Breast epithelium (tissue), 3 donors: ENCODE measurements around the gene CYB5A.

ENCODE experiments used
- POLR2A ChIP-seq: fragments of 450-650 bp; IDR thresholded peaks from one replicate; pipeline ENCODE4 v1.6.1; 2016; ENCODE audit warnings: antibody characterized with exemption, mild to moderate bottlenecking, moderate library complexity
- POLR2AphosphoS5 ChIP-seq, 3 donors: sonication (generic); formaldehyde crosslinking; IDR thresholded peaks; one replicate each; pipeline ENCODE4 v1.6.1; 2017; ENCODE audit warnings: antibody characterized with exemption in 3 of 3

GRCh38 chr18:74230922-74231714 lies 60.6 kb downstream of the CYB5A start:
- TF ChIP-seq POLR2A (no peak), POLR2AphosphoS5 (IDR thresholded peaks at IDR 0.05) (no peak)
